Activated gamma-delta T cell (primary cell): ENCODE results near the gene CTU2.

ENCODE experiments used
- DNase-seq: peaks from one replicate; lab custom pipeline; 2025; lab: John Stamatoyannopoulos, UW

Gene CTU2

DNA sequence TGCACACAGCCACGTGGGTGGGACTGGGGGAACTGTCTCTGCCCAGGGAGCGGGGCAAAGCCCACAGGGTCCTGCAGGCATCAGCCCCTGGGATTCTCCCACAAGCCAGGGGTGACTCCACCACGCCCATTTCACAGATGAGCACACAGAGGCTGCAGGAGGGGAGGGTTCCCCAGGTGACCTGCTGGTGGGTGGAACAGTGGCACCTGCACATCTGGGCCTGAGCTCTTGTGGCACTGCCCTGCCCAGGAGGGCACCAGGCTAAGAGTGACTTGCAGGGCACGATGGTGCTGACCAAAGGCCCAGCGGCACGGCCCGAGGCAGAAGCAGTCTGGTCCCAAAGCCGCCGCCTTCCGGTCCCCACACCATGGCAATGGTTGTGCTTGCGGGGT lies 54.8 kb downstream of the CTU2 start:
- DNase-seq, result no peak

DNA sequence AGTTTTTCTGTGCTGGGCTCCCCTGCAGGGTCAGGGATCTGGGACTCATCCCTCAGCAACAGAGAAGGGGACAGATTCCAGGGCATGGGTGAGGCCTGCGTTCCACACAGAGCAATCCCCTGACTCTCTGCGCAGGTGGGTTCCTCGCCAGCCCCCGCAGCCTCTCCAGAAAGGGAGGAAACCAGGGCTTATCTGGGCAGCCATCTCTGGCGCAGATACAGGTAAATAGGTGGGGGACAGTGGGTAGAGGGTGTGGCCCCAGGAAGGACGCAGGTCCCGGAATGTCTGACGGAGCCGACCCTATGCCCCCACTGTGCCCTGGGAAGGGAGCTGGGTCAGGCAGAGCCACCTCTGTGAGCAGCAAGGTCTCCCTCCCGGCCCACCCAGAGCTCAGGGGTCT lies 55.5 kb downstream of the CTU2 start:
- no peak for DNase-seq

DNA sequence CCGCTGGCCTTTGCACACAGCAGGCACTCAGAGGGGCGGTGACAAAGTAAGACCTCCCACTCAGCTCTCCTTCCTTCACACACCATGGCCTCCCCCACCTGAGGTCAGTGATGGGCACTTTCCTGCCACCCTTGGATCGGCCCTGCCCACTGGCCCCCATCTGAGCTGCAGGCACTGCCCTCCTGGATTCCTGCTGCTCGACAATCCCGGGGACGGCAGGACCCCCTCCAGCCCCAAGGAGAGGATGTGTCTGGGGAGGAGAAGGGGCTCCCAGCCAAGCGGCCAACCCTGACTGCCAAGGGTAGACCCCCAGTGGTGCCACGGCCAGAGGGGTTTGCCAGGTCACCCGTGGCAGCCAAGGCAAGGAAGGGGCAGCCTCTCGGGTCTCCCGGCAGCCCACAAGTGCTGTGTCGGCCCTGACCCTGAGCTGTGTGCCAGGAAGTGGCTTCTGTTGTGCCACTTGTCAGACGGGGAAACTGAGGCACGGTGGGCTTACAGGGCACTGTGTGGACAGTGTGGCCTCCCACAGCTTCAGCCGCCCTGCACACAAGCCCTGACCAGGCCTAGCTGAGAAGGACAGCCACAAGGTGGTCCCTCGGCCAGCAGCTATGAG lies 56.1 kb downstream of the CTU2 start:
- DNase-seq, result no peak

DNA sequence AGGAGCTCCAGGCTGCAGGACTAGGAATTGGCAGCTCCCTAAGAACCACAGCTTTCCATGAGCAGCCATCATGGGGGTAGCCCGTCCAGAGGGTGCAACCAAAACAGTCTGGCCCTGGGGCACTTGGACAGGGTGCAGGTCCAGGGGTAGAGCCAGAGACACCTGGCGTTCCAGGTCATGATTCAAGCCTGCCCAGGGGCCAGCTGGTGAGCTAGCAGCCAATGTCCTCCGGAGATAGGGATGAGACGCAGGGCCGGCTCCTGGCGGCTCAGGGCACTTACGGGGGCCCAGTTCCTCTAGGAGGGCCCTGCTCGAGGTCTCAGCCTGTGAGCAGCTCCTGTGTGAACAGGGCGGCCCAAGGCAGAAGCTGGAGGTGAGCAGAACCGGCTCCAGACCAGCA lies 56.6 kb downstream of the CTU2 start:
- DNase-seq, result no peak

DNA sequence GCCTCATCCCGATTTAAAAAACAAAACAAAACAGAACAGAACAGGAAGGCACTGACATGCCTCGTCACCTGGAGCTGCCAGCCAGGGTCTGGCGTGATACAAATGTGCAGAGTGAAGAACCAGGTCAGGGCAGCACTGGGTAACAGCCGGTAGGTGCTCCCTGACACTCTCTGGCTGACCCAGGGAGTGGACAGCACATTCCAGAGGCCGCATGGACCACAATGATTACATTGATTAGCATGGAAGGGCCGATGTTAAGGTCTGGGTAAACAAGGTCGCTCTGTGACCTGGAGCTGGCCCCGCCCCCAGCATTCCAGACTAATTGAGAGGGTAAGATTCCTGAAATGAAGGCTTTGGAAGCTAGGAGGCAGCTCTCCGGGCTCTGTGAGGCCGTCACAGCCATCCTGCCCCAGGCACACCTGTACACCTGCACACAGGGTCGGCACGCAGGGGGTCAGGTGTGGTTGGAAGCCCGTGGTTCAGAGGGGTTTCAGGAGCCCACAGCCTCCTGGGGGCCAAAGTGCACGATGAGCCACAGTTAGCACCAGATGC lies 57.3 kb downstream of the CTU2 start:
- no peak for DNase-seq

DNA sequence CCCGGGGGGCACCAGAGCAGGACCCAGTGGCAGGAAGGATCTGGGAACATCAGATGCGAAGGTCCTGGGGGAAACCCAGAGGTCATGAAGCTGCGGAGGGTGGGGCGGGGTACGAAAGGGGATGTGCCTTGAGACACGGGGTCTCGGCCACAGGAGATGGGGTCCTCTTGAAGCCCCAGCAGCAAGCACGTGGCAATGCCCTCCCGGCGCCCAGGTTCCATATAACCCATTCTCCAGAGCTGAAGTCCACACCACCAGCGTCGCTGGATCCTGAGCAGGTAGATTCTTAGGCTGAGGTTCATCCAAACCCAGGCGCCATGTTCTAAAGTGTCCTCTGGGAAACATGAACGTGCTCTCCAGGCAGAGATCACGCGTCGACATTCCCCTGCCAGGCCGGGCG lies 57.8 kb downstream of the CTU2 start:
- no peak for DNase-seq

DNA sequence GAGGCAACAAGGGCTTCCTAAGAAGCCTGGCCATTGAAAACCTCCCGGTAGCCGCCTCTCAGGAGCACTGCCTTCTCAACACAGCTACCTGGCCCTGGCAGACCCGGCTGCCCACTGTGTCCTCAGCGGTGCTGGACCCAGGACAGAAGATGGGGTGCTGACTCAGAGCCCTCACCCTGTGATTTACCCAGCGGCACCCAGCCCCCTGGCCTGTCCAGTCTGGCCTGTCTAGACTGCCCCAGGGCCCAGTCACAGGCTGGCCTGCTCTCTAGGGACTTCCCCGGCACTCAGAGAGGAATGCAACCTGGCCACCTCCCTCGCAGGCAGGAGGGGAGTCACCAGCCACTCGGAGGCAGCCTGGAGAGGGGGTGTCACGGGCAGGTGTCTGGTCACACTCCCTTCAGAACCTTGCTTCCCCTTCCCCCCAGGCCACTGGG lies 58.6 kb downstream of the CTU2 start:
- DNase-seq, result no peak
